22Rv1 (cell line): Measurements from ENCODE around the gene PNMA8A.

Source experiments
- ZFX ChIP-seq: fragments of 450-650 bp; IDR thresholded peaks from 2 replicates; pipeline ENCODE4 v1.6.1; 2017; ENCODE audit warnings: antibody characterized with exemption, borderline replicate concordance
- TF ChIP-seq, protein P1 (sequence below): fragments of 450-650 bp; IDR thresholded peaks from 2 replicates; pipeline ENCODE4 v1.5.1; 2017; ENCODE audit warnings: mild to moderate bottlenecking

DNA sequence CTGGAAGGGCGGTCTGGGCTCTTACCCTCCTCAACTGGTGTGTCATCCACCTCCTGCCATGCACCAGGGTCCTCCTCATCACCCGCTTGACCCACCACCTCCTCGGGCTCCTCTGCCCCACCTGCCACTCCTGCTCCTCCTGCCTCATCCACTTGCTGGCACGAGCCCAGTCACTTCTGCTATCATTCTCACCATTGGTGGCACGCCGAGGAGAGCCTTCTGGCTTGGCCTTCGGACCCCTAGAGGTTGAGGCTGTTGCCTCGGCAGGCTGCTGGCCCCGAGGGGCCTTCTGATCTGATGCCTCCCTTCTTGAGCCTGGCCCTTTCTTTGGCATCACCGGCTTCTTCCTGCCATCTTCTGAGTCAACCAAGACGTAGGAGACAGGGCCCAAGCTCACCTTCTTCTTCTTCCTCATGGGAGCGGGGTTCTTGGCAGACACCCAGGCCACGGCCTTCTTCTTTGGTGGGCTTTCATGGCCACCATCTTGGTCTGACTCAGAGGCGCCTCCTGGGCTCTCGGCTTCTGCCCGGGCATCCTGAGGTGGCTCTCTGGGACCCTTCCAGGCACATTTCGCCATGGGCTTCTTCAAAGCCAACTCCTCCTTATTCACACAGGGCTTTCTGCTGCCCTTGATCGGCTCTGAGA is 1.7 kb downstream of the PNMA8A start:
- TF ChIP-seq, protein P1, sequence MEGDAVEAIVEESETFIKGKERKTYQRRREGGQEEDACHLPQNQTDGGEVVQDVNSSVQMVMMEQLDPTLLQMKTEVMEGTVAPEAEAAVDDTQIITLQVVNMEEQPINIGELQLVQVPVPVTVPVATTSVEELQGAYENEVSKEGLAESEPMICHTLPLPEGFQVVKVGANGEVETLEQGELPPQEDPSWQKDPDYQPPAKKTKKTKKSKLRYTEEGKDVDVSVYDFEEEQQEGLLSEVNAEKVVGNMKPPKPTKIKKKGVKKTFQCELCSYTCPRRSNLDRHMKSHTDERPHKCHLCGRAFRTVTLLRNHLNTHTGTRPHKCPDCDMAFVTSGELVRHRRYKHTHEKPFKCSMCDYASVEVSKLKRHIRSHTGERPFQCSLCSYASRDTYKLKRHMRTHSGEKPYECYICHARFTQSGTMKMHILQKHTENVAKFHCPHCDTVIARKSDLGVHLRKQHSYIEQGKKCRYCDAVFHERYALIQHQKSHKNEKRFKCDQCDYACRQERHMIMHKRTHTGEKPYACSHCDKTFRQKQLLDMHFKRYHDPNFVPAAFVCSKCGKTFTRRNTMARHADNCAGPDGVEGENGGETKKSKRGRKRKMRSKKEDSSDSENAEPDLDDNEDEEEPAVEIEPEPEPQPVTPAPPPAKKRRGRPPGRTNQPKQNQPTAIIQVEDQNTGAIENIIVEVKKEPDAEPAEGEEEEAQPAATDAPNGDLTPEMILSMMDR = no peak
- no peak for TF ChIP-seq ZFX
